Right cardiac atrium (tissue), 5 donors: Measurements from ENCODE around the gene HTD2. TPM values are rescaled to one million over a fixed set of nuclear protein-coding genes. Genes with fewer than 3 reads are reported as not detected.

Experiments
- ATAC-seq, 2 donors: fragments of 200-7000 bp; cut with Tn5 transposase; one replicate each; pipeline versions ENCODE4 v1.8.0 to v1.9.1; 2020; ENCODE audit warnings: moderate library complexity in 2 of 2, mild to moderate bottlenecking in 1 of 2
- DNase-seq, 3 donors: peaks; one replicate each; pipeline ENCODE4 v3.0.0-alpha.2; 2020
- H3K27ac ChIP-seq: one replicate; pipeline ENCODE4 v1.5.1; 2013; ENCODE audit warnings: mild to moderate bottlenecking, low read length, control low read depth, moderate library complexity
- H3K27me3 ChIP-seq: one replicate; pipeline ENCODE4 v1.6.1; 2013; ENCODE audit not compliant: control insufficient read depth, insufficient read depth
- H3K4me1 ChIP-seq: one replicate; pipeline ENCODE4 v1.6.1; 2013; ENCODE audit warnings: low read length; ENCODE audit not compliant: control insufficient read depth, insufficient read depth
- H3K4me3 ChIP-seq: one replicate; pipeline ENCODE4 v1.5.1; 2013; ENCODE audit warnings: low read length, control low read depth
- H3K9me3 ChIP-seq: one replicate; pipeline ENCODE4 v1.6.1; 2013; ENCODE audit warnings: low read length; ENCODE audit not compliant: control insufficient read depth
- WGBS: extraction: QIAGEN DNeasy Blood & Tissue Kit; methylation state at CpG from one replicate; pipeline ENCODE4 v1.1.7; 2013; 5-methylcytosine and 5-hydroxymethylcytosine counted together
- intact Hi-C, 4 donors: fragments of 100-400 bp; cut with DNase I; formaldehyde crosslinking; loops; one replicate each; pipeline versions ENCODE4 v1.11.0 to v1.14.0; 2022 to 2023
- polyA plus RNA-seq: library from polyadenylated mRNA; stranded (reverse); fragments of 200-250 nt; gene quantifications from one replicate; pipeline ENCODE4 v1.2.3, GENCODE V29; 2013
- total RNA-seq, 4 donors: library from RNA; stranded (reverse); fragmentation: NEBNext Ultra II Directional; extraction: Animal tissue kit (Norgen Biotek cat#: 25700); gene quantifications; one replicate each; pipeline ENCODE4 v1.2.1, GENCODE V29; 2021
- donor health status: healthy with polysubstance abuse.
- donor health status: DM: no; HTN: yes; CAD: no.
- donor health status: DM: no; HTN: no; CAD: no.
- donor health status: DM: no; HTN: yes; CAD: no; lungs with severe emphysema.
- donor health status: DM: yes; HTN: yes; CAD: no.

Gene HTD2
- total and polyA plus RNA-seq, 5 donors = 10.1 to 16.9 (median 14.1) TPM

DNA sequence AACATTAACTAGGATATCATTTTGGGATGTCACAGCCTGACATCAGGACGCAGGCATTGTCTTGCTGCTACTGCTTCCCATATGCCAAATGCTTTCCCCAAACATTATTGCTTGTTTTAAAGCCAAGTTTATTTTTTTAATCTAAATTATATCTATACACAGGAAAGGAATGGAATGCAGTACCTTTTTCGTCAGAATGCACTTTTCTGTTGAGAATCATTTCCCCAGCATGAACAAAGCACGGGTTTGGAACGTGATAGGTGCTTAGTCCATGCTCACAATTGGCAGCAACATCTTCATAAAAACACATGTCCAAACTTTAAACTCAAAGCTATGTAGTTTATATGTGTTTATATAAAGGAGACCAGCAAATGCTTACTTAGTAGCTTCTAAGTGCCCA lies 52.5 kb downstream of the HTD2 start:
- DNase-seq (no peak), ATAC-seq (no peak)
- Histone ChIP-seq H3K4me1 (peaks cover 4% of the 10 kb centered on the region), H3K4me3 (no peak overlapping the region), H3K27ac (no peak overlapping the region), H3K27me3 (no peaks in the 10 kb centered on the region), H3K9me3 (no peaks in the 10 kb centered on the region)
- 66% methylated on average over 4 of the region's 4 CpGs for WGBS
- intact Hi-C loops = no loop called here

DNA sequence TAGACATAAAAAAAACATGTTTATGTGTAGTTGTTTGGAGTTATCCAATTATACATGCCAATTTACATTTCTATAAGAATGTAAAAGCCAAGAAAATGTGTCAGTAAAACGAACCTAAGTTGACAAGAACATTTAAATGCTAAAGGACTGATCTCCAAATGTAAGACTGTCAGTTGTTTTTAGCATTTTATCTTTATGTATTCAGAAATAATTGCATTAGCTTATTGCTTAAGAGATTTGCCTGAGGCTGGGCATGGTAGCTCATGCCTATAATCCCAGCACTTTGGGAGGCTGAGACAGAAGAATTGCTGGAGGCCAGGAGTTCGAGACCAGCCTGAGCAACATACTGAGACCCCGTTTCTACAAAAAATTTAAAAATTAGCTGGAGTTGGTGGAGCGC lies 53.3 kb downstream of the HTD2 start:
- intact Hi-C loops = no loop called here
- Histone ChIP-seq H3K4me3 (no peak overlapping the region), H3K27ac (no peak overlapping the region), H3K27me3 (no peaks in the 10 kb centered on the region), H3K9me3 (no peaks in the 10 kb centered on the region), H3K4me1 (peaks cover 4% of the 10 kb centered on the region)
- DNase-seq (no peak), ATAC-seq (no peak)
- WGBS = 92% methylated on average over 4 of the region's 4 CpGs

GRCh38 chr3:58361866-58362265 lies 55.5 kb downstream of the HTD2 start:
- H3K27ac ChIP-seq = no peak overlapping the region
- H3K4me1 ChIP-seq = peaks cover 4% of the 10 kb centered on the region
- no peak for DNase-seq
- ATAC-seq = no peak
- H3K9me3 ChIP-seq = no peaks in the 10 kb centered on the region
- no peaks in the 10 kb centered on the region for H3K27me3 ChIP-seq
- no peak overlapping the region for H3K4me3 ChIP-seq
- intact Hi-C loops = no loop called here

DNA sequence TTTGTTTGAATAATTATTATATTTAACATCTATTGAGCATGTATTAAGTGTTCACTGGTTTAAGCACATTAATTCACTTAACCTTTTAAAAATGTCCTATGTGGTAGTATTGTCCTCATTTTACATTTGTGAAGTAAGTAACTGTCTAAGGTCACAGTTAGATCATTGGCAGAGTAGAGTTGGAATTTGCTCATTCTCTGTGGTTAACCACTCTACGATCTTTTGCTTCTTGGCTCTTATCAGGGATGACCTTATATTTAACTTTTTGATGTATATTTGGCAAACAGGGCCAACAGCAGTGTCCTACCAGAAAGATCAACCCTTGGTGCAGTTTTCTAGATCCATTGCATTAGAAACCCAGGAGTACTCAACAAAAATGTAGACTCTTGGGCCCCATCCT lies 60.4 kb downstream of the HTD2 start:
- intact Hi-C loops = no loop called here
- WGBS = 77% methylated on average over 1 of the region's 1 CpG
- DNase-seq (no peak), ATAC-seq (no peak)
- no peaks in the 10 kb centered on the region for H3K4me1 ChIP-seq
- no peak overlapping the region for H3K27ac ChIP-seq
- no peak overlapping the region for H3K4me3 ChIP-seq
- no peaks in the 10 kb centered on the region for H3K9me3 ChIP-seq
- no peaks in the 10 kb centered on the region for H3K27me3 ChIP-seq

DNA sequence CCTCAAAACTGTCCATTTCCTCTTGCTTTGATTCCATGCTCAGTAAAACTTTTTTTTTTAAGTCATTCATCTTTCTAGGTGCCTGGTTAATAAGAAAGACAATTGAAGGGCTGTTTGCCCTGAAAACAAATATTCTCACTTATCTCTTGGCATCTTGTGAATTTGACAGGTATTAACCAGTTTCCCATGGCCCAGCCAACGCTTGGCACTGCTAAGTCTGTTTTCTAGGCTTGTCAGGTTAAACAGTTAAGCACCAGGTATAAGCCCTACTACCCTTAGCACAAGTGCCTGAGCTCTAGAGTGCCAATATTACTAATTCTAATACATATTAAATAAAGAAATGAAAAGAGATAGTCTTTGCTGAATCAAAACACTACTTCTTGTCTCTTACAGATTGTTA lies 62.7 kb downstream of the HTD2 start:
- DNase-seq (no peak), ATAC-seq (no peak)
- Histone ChIP-seq H3K27me3 (no peaks in the 10 kb centered on the region), H3K4me1 (no peaks in the 10 kb centered on the region), H3K27ac (no peak overlapping the region), H3K4me3 (no peak overlapping the region), H3K9me3 (no peaks in the 10 kb centered on the region)
- WGBS = 98% methylated on average over 1 of the region's 1 CpG
- intact Hi-C loops = no loop called here

Other genes with a start within 250 kb of the HTD2 start
- 10 to 100 TPM in 1 of 4 donors, 1 to 10 TPM in 3; 4.0 to 14.7 (median 6.3) TPM for gene DNASE1L3, start 95.5 kb upstream of the HTD2 start, total RNA-seq
- gene DNASE1L3, start 95.5 kb upstream of the HTD2 start, polyA plus RNA-seq = 15.6 TPM
- gene ABHD6, start 68.7 kb upstream of the HTD2 start, total RNA-seq = 10 to 100 TPM in 3 of 4 donors, 1 to 10 TPM in 1; 6.1 to 13.4 (median 10.8) TPM
- gene ABHD6, start 68.7 kb upstream of the HTD2 start, polyA plus RNA-seq = 8.3 TPM
- gene RPP14, start 275 bp upstream of the HTD2 start, total RNA-seq = 10 to 100 TPM; 15.7 to 24.9 (median 18.3) TPM
- gene RPP14, start 275 bp upstream of the HTD2 start, polyA plus RNA-seq = 26.0 TPM
- gene PXK, start 26.4 kb downstream of the HTD2 start, total RNA-seq = 10 to 100 TPM; 11.4 to 17.3 (median 13.7) TPM
- gene PXK, start 26.4 kb downstream of the HTD2 start, polyA plus RNA-seq = 7.7 TPM
- gene PDHB, start 127.3 kb downstream of the HTD2 start, total RNA-seq = 100 to 1,000 TPM; 115 to 148 (median 134) TPM
- 242 TPM for gene PDHB, start 127.3 kb downstream of the HTD2 start, polyA plus RNA-seq
- gene KCTD6, start 185.6 kb downstream of the HTD2 start, total RNA-seq = 10 to 100 TPM in 1 of 4 donors, 1 to 10 TPM in 3; 8.0 to 10.3 (median 8.3) TPM
- 9.7 TPM for gene KCTD6, start 185.6 kb downstream of the HTD2 start, polyA plus RNA-seq
- 10 to 100 TPM; 23.4 to 42.2 (median 40.6) TPM for gene ACOX2, start 230.7 kb downstream of the HTD2 start, total RNA-seq
- gene ACOX2, start 230.7 kb downstream of the HTD2 start, polyA plus RNA-seq = 33.9 TPM